ENCODE measurements around the gene MYO18B. TPM values are rescaled to one million over a fixed set of nuclear protein-coding genes. Genes with fewer than 3 reads are reported as not detected.

Gene MYO18B
- total and polyA plus RNA-seq, 2 donors (not counting 3 experiments of a cell fraction or from before 2014, with no cell fraction given): 0.01 TPM; not detected in 1

- no peak overlapping the region for H3K4me3 ChIP-seq (replicated peaks in 1 of 3; ENCODE audit: insufficient read depth in 1 of 3, low read depth in 1 of 3, low read length in 3 of 3)
- no peaks in the 10 kb centered on the region for H3K36me3 ChIP-seq (ENCODE audit: control insufficient read depth in 2 of 2, extremely low read depth in 1 of 2, insufficient read depth in 2 of 2, low read length in 2 of 2)
- DNase-seq (ENCODE audit: low read depth, low spot score) (no peak), FAIRE-seq (no peak)
- H4K20me1 ChIP-seq (replicated peaks; ENCODE audit: control insufficient read depth, extremely low read depth, insufficient read depth, low read length): no peaks in the 10 kb centered on the region
- H3K4me1 ChIP-seq (ENCODE audit: control insufficient read depth, extremely low read depth, insufficient read depth, low read length): no peaks in the 10 kb centered on the region
- no peak overlapping the region for H2AFZ ChIP-seq (ENCODE audit: low read depth, low read length)
- H3K27me3 ChIP-seq (ENCODE audit: control insufficient read depth in 2 of 2, insufficient read depth in 2 of 2, low read length in 2 of 2): no peaks in the 10 kb centered on the region
- H3K9ac ChIP-seq (replicated peaks; ENCODE audit: extremely low read depth, insufficient read depth, low read length): no peak overlapping the region
- intact Hi-C loops (cut with micrococcal nuclease): no loop called here
- CTCF ChIA-PET: no interaction called here
- H3K27ac ChIP-seq (ENCODE audit: insufficient read depth, low read depth, low read length): no peak overlapping the region
- dilution Hi-C loops (cut with MboI; ENCODE audit: extremely low pct_ligation_motif_present, low sequenced_read_pairs): no loop called here
- H3K9me3 ChIP-seq (replicated peaks; ENCODE audit: control insufficient read depth, insufficient read depth, low read length): no peaks in the 10 kb centered on the region
- POLR2A ChIA-PET: no interaction called here
- no peaks in the 10 kb centered on the region for H3K9me1 ChIP-seq (replicated peaks; ENCODE audit: control insufficient read depth, extremely low read depth, insufficient read depth, low read length)
- BruUV-seq (replicated peaks): no TSS peak
- no peaks in the 10 kb centered on the region for H3K79me2 ChIP-seq (ENCODE audit: control insufficient read depth, insufficient read depth, low read length)
- H3K4me2 ChIP-seq (ENCODE audit: insufficient read depth, low read length): no peak overlapping the region
- TF ChIP-seq JUN (IDR thresholded peaks at IDR 0.05; ENCODE audit: borderline replicate concordance, insufficient read depth, insufficient read length, low read depth) (no peak), MAX (IDR thresholded peaks at IDR 0.05; ENCODE audit: insufficient read depth, insufficient read length) (no peak), CTCF (IDR thresholded peaks at IDR 0.05; ENCODE audit: extremely low read depth in 1 of 2, insufficient read depth in 1 of 2, low read depth in 1 of 2, low read length in 2 of 2) (no peak), POLR2A (IDR thresholded peaks at IDR 0.05; ENCODE audit: low read depth, low read length) (no peak), POLR2AphosphoS5 (IDR thresholded peaks at IDR 0.05; ENCODE audit: insufficient read depth, low read depth, low read length) (no peak), FOS (IDR thresholded peaks at IDR 0.05; ENCODE audit: borderline replicate concordance, insufficient read depth, low read length) (no peak), GATA2 (IDR thresholded peaks at IDR 0.05; ENCODE audit: insufficient read depth, insufficient read length, low read depth, low read length) (no peak), EZH2 (IDR thresholded peaks at IDR 0.05; ENCODE audit: borderline replicate concordance, low read depth, low read length, severe bottlenecking) (no peak), MYC (IDR thresholded peaks at IDR 0.05; ENCODE audit: low read depth, low read length) (no peak)
Observed at GRCh38 chr22:25911243-25911972, 169.4 kb downstream of the MYO18B start.

Measured in endothelial cell of umbilical vein (primary cell).